GM12872 (cell line): ENCODE measurements around the gene USP2.

Experiments
- TF ChIP-seq, protein P1 (sequence below): IDR thresholded peaks from 3 replicates; pipeline ENCODE4 v1.5.1; 2011; ENCODE audit warnings: low read depth, mild to moderate bottlenecking, low read length, moderate library complexity; ENCODE audit not compliant: insufficient read depth

The USP2 gene

DNA sequence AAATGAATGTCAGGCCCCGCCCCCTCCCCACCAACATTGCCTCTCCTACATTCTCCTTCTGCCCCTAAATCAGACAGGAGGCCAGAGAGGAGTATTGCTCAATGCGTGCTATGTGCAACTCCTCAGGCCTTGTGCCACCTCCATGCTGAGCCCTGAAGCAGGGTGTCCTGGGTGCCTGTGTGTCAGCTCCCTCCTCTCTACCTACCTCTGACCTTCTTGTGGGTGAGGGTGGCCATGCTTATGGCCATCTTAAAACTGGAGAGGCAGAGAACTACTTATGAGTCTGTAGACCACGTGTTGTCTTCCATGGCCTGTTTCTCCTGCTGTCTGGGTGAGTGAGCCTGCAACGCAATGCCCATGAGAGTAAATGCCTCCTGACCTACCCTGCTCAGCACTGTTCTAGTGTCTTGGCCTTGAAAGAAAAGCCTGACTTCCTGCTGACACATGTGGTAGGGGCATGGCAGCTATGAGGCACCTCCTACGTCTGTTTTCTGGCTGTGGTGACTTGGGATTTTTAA lies 75.1 kb downstream of the USP2 start:
- TF ChIP-seq, protein P1, sequence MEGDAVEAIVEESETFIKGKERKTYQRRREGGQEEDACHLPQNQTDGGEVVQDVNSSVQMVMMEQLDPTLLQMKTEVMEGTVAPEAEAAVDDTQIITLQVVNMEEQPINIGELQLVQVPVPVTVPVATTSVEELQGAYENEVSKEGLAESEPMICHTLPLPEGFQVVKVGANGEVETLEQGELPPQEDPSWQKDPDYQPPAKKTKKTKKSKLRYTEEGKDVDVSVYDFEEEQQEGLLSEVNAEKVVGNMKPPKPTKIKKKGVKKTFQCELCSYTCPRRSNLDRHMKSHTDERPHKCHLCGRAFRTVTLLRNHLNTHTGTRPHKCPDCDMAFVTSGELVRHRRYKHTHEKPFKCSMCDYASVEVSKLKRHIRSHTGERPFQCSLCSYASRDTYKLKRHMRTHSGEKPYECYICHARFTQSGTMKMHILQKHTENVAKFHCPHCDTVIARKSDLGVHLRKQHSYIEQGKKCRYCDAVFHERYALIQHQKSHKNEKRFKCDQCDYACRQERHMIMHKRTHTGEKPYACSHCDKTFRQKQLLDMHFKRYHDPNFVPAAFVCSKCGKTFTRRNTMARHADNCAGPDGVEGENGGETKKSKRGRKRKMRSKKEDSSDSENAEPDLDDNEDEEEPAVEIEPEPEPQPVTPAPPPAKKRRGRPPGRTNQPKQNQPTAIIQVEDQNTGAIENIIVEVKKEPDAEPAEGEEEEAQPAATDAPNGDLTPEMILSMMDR = no peak

DNA sequence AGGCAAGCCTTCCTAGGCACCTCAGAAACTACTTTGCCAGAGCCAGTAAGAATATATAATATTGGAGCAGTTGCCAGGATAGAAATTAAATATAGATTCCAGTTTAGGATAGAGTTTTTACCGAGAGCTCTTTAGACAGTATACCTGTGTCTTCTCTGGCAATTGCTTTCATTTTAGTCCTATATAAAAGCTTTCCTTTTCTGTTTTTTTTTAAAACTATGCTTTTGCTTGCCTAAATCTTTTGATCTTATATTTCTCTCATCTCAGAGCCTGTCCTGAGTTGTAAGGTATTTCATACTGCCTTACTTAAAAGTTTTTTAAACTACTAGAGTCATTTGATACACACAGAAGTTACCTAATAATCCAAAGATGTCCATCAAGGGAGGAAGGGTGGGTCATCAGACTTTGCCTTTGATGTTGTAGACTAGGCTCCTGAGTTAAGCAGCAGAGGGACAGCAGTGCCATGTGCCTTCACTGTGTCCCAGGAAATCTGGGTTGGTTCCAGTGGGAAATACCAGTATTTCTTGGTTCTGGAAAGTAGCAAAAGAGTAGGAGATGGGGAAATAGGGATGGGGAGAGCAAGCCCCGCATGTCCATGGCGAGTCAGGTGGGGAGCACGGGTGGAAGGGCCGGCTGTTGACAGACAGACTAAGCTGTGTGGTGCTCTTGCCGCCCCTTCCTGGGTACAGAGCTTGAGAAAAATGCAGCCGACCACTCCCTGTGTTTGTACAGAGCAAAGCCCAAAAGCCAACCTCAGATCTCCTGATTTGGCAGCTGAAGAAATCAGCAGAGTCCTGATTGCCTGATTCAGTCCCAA lies 75.7 kb downstream of the USP2 start:
- TF ChIP-seq, protein P1 = no peak
